WTC11 (cell line): ENCODE results near the gene NSG2. TPM values are rescaled to one million over a fixed set of nuclear protein-coding genes. Genes with fewer than 3 reads are reported as not detected.

Experiments
- ATAC-seq: fragments of 200-7000 bp; cut with Tn5 transposase; 2 replicates; pipeline ENCODE4 v1.10.0; 2021; ENCODE audit warnings: mild to moderate bottlenecking, moderate library complexity
- CTCF ChIA-PET: fragments of 300-600 bp; sonication (Branson Sonifier 250); formaldehyde crosslinking; loops from one replicate; lab custom pipeline; 2021; ENCODE audit warnings: antibody characterized with exemption; lab: Charles Lee
- POLR2A ChIA-PET: fragments of 350-600 bp; sonication (Branson Sonifier 250); formaldehyde crosslinking; loops from one replicate; lab custom pipeline; 2021; ENCODE audit warnings: antibody characterized with exemption; lab: Charles Lee
- DNase-seq: peaks from one replicate; pipeline ENCODE4 v3.0.0; 2021; ENCODE audit warnings: low spot score
- H3K27ac Mint-ChIP-seq: 2 replicates; pipeline ENCODE4 v1.8.0; 2021; ENCODE audit warnings: mixed read lengths
- H3K27me3 Mint-ChIP-seq: 2 replicates; pipeline ENCODE4 v1.8.0; 2021; ENCODE audit warnings: low read depth, mild to moderate bottlenecking, moderate library complexity, mixed read lengths
- H3K36me3 Mint-ChIP-seq: 2 replicates; pipeline ENCODE4 v1.8.0; 2021; ENCODE audit warnings: mixed read lengths
- H3K4me1 Mint-ChIP-seq: 2 replicates; pipeline ENCODE4 v1.8.0; 2022; ENCODE audit warnings: mixed read lengths
- H3K4me3 Mint-ChIP-seq: 2 replicates; pipeline ENCODE4 v1.8.0; 2021; ENCODE audit warnings: mild to moderate bottlenecking, moderate library complexity, mixed read lengths
- H3K9me3 Mint-ChIP-seq: 2 replicates; pipeline ENCODE4 v1.8.0; 2021; ENCODE audit warnings: mixed read lengths
- ATF3 ChIP-seq: sonication (generic); formaldehyde crosslinking; conservative IDR thresholded peaks from 2 replicates; pipeline ENCODE4 v1.8.1; 2022; ENCODE audit warnings: mild to moderate bottlenecking, missing genetic modification reagents
- ATF6 ChIP-seq: sonication (generic); formaldehyde crosslinking; IDR thresholded peaks from 2 replicates; pipeline ENCODE4 v1.8.1; 2023; ENCODE audit warnings: mild to moderate bottlenecking, missing genetic modification reagents
- E2F1 ChIP-seq: sonication (generic); formaldehyde crosslinking; IDR thresholded peaks from 2 replicates; pipeline ENCODE4 v1.8.0; 2022; ENCODE audit warnings: mild to moderate bottlenecking, missing genetic modification reagents
- E2F5 ChIP-seq: sonication (generic); formaldehyde crosslinking; IDR thresholded peaks from 2 replicates; pipeline ENCODE4 v1.8.1; 2022; ENCODE audit warnings: mild to moderate bottlenecking, moderate library complexity, missing genetic modification reagents
- ETV6 ChIP-seq: sonication (generic); formaldehyde crosslinking; IDR thresholded peaks from 2 replicates; pipeline ENCODE4 v1.8.1; 2022; ENCODE audit warnings: mild to moderate bottlenecking, missing genetic modification reagents
- FOXJ3 ChIP-seq: sonication (generic); formaldehyde crosslinking; IDR thresholded peaks from 2 replicates; pipeline ENCODE4 v1.9.0; 2021; ENCODE audit warnings: missing genetic modification reagents, mild to moderate bottlenecking, borderline replicate concordance
- FOXP4 ChIP-seq: sonication (generic); formaldehyde crosslinking; IDR thresholded peaks from 2 replicates; pipeline ENCODE4 v1.8.0; 2022; ENCODE audit warnings: mild to moderate bottlenecking, missing genetic modification reagents
- GABPB1 ChIP-seq: sonication (generic); formaldehyde crosslinking; IDR thresholded peaks from 2 replicates; pipeline ENCODE4 v1.8.1; 2023; ENCODE audit warnings: mild to moderate bottlenecking, missing genetic modification reagents
- GTF2I ChIP-seq: fragments of 250-450 bp; sonication (Bioruptor Pico); conservative IDR thresholded peaks from 2 replicates; pipeline ENCODE4 v1.4.0; 2021; ENCODE audit warnings: mild to moderate bottlenecking
- JAZF1 ChIP-seq: fragments of 250-450 bp; sonication (Bioruptor Pico); IDR thresholded peaks from 2 replicates; pipeline ENCODE4 v1.9.0; 2021; ENCODE audit warnings: moderate library complexity, mild to moderate bottlenecking, inconsistent platforms
- MXD4 ChIP-seq: fragments of 250-450 bp; sonication (Bioruptor Pico); IDR thresholded peaks from 2 replicates; pipeline ENCODE4 v1.8.0; 2021; ENCODE audit warnings: mild to moderate bottlenecking, moderate library complexity, borderline replicate concordance
- NFE2L1 ChIP-seq: sonication (generic); formaldehyde crosslinking; IDR thresholded peaks from 2 replicates; pipeline ENCODE4 v1.8.1; 2023; ENCODE audit warnings: missing genetic modification reagents
- NR1H2 ChIP-seq: sonication (generic); formaldehyde crosslinking; IDR thresholded peaks from 2 replicates; pipeline ENCODE4 v1.9.0; 2021; ENCODE audit warnings: mild to moderate bottlenecking, moderate library complexity, missing genetic modification reagents
- PREB ChIP-seq: sonication (generic); formaldehyde crosslinking; IDR thresholded peaks from 2 replicates; pipeline ENCODE4 v1.8.1; 2022; ENCODE audit warnings: mild to moderate bottlenecking, missing genetic modification reagents, moderate library complexity, borderline replicate concordance
- SMAD3 ChIP-seq: sonication (generic); formaldehyde crosslinking; IDR thresholded peaks from 2 replicates; pipeline ENCODE4 v1.8.0; 2022; ENCODE audit warnings: missing genetic modification reagents, mild to moderate bottlenecking, borderline replicate concordance
- SP1 ChIP-seq: sonication (generic); formaldehyde crosslinking; conservative IDR thresholded peaks from 2 replicates; pipeline ENCODE4 v1.8.1; 2022; ENCODE audit warnings: missing genetic modification reagents
- STAT6 ChIP-seq: sonication (generic); formaldehyde crosslinking; conservative IDR thresholded peaks from 2 replicates; pipeline ENCODE4 v1.8.1; 2023; ENCODE audit warnings: mild to moderate bottlenecking, low read depth, missing genetic modification reagents, moderate library complexity
- TEAD4 ChIP-seq: sonication (generic); formaldehyde crosslinking; IDR thresholded peaks from 2 replicates; pipeline ENCODE4 v1.8.0; 2022; ENCODE audit warnings: mild to moderate bottlenecking, missing genetic modification reagents
- USF1 ChIP-seq: sonication (generic); formaldehyde crosslinking; IDR thresholded peaks from 2 replicates; pipeline ENCODE4 v1.8.0; 2022; ENCODE audit warnings: mild to moderate bottlenecking, missing genetic modification reagents
- ZNF121 ChIP-seq: sonication (generic); formaldehyde crosslinking; IDR thresholded peaks from 2 replicates; pipeline ENCODE4 v1.8.0; 2023; ENCODE audit warnings: missing genetic modification reagents
- ZNF416 ChIP-seq: fragments of 250-450 bp; sonication (Bioruptor Pico); IDR thresholded peaks from 2 replicates; pipeline ENCODE4 v1.9.0; 2021; ENCODE audit warnings: mild to moderate bottlenecking, inconsistent platforms
- ZNF423 ChIP-seq: fragments of 250-450 bp; sonication (Bioruptor Pico); IDR thresholded peaks from 2 replicates; pipeline ENCODE4 v2.1.2; 2022; ENCODE audit warnings: mild to moderate bottlenecking, moderate library complexity
- total RNA-seq: library from RNA; stranded (reverse); gene quantifications from 3 replicates; pipeline ENCODE4 v1.2.3, GENCODE V29; 2021

NSG2 gene
- total RNA-seq, 1 experiment from 2014 or later, result not detected

- TF ChIP-seq ATF6 (CRISPR knock-in tag), result no peak
- no peak for TF ChIP-seq NFE2L1
Measured at GRCh38 chr5:174057206-174057605, 11.7 kb downstream of the NSG2 start (continued).

- ATAC-seq (no peak), DNase-seq (no peak)
- ChIA-PET CTCF (interaction anchor here (0.6 to 4.8 kb wide), 4 partner anchors 13 to 1597 kb away, joined by 3 to 21 read pairs (median 6); partner anchors contain the start of gene NSG2), POLR2A (no interaction called here)
- Mint-ChIP-seq H3K9me3 (peaks cover 6% of the 10 kb centered on the region; the same call in 1 of the 2 replicates), H3K36me3 (no peaks in the 10 kb centered on the region), H3K27ac (no peak overlapping the region), H3K4me3 (no peak overlapping the region), H3K27me3 (peaks cover 4% of the 10 kb centered on the region; the same call in 1 of the 2 replicates)
- no peak for TF ChIP-seq ZNF121 (CRISPR knock-in tag)
- TF ChIP-seq, all 79 proteins: peak for 0
- no peaks in the 10 kb centered on the region for H3K4me1 Mint-ChIP-seq
Measured at GRCh38 chr5:174058433-174059122, 13.1 kb downstream of the NSG2 start.

- ATAC-seq (no peak), DNase-seq (no peak)
- Mint-ChIP-seq H3K9me3 (peaks cover 6% of the 10 kb centered on the region; the same call in 1 of the 2 replicates), H3K27me3 (peaks cover 4% of the 10 kb centered on the region; the same call in 1 of the 2 replicates), H3K27ac (no peak overlapping the region), H3K36me3 (no peaks in the 10 kb centered on the region), H3K4me1 (no peaks in the 10 kb centered on the region), H3K4me3 (no peak overlapping the region)
- POLR2A ChIA-PET, result no interaction called here
- TF ChIP-seq ZNF416 (CRISPR knock-in tag) (no peak), MXD4 (CRISPR knock-in tag) (no peak), SP1 (CRISPR knock-in tag) (no peak), FOXJ3 (CRISPR knock-in tag) (no peak), E2F5 (CRISPR knock-in tag) (no peak), STAT6 (CRISPR knock-in tag) (no peak), SMAD3 (no peak), NR1H2 (CRISPR knock-in tag) (no peak), ETV6 (no peak), ATF3 (CRISPR knock-in tag) (no peak), GABPB1 (no peak), E2F1 (CRISPR knock-in tag) (no peak), USF1 (no peak), JAZF1 (CRISPR knock-in tag) (no peak), FOXP4 (CRISPR knock-in tag) (no peak), TEAD4 (CRISPR knock-in tag) (no peak), ZNF423 (CRISPR knock-in tag) (no peak), ZNF121 (CRISPR knock-in tag) (no peak), GTF2I (CRISPR knock-in tag) (no peak), PREB (no peak)
- CTCF ChIA-PET, result interaction anchor here (0.6 to 4.8 kb wide), 5 partner anchors 13 to 1597 kb away, joined by 3 to 21 read pairs (median 6); partner anchors contain the start of gene NSG2
Measured at GRCh38 chr5:174059247-174059646, 13.7 kb downstream of the NSG2 start.
